HG03565 (cell line): ENCODE results near the gene CLEC3B.

Experiments used
- ATAC-seq: cut with Tn5 transposase; IDR thresholded peaks from one replicate; pipeline ENCODE4 v1.9.1; 2021; ENCODE audit warnings: mild to moderate bottlenecking, moderate library complexity; ENCODE audit not compliant: unreplicated experiment

The CLEC3B gene

GRCh38 chr3:45002720-45003119 is 23.4 kb upstream of the CLEC3B start:
- no peak for ATAC-seq

GRCh38 chr3:45003406-45003805 is 22.7 kb upstream of the CLEC3B start:
- no peak for ATAC-seq

DNA sequence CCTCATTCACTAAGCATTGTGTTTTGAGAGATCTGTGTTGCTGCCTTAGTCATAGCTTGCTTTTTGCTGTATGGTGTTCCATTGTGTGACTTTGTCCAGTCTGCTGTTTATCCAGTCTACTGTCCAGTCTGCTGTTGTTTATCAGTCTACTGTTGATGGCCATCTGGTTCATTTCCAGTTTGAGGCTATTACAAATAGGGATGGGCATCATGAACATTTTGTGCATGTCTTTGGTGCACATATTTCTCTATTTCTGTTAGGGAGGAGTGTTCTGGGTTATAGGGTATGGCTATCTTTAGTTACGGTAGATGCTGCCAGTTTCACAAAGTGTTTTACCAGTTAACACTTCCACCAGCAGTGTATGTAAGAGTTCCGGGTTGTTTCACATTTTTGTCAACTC is 22.2 kb upstream of the CLEC3B start:
- no peak for ATAC-seq

DNA sequence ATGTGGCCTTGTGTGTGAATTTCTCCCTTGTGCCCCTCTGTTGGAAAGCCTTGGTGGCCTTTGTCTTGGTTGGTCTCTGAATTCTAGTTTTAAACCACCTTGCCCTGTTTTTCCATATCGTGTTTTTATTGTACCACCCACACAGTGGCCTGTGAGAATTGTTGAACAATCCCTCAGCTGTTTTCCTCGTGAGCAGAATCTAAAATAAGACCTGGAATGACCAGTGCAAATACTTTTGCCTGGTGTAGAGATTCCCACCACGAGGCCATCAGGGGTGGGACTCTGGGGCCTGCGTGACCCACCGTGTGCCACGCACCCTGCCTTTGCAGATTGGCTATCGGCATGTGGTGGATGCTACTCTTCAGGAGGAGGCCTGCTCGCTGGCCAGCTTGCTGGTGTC is 19.0 kb upstream of the CLEC3B start:
- ATAC-seq: no peak

GRCh38 chr3:45008117-45008516 is 18.0 kb upstream of the CLEC3B start:
- ATAC-seq: no peak

DNA sequence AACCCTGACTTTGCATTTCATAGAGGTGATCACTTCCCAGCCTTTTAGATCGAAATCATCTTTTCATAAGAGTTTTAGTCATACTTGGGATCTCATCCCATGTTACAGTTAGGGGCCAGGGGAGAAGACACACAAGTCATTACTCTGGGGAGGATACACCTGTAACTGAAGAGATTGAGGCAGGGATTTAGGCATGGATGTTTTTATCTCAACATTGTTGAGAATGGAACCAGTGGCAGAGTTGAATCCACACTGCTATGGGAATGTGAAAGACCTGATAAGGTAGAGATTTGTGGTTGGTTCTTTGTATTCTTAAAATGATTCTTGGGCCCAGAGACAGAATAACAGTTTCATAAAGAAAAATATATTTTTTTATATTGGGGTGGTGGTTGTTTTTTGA is 16.2 kb upstream of the CLEC3B start:
- ATAC-seq: no peak

DNA sequence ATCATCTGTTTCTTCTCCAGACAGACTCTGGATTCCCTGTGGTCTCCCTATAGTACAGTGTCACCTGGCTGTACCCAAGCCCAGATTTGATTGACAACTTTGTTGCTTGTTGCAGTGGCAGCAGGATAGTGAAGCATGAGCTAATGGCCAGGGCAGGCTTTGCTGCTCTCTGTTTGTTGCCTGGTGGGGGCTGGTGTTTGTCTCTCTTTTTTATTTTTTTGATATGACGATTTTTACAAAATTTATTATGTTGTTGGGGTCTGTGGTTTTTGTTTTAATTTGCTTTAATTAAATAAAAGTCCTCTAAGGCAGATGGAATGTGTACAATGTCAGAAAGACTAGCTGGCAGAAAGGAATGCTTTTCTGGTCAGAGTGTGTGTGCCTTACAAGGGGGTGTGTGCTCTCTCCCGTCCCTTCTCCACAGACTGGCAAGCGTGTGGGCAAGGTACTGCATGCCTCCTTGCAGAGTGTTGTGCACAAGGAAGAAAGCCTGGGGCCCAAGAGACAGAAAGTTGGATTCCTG is 15.2 kb upstream of the CLEC3B start:
- ATAC-seq: no peak

DNA sequence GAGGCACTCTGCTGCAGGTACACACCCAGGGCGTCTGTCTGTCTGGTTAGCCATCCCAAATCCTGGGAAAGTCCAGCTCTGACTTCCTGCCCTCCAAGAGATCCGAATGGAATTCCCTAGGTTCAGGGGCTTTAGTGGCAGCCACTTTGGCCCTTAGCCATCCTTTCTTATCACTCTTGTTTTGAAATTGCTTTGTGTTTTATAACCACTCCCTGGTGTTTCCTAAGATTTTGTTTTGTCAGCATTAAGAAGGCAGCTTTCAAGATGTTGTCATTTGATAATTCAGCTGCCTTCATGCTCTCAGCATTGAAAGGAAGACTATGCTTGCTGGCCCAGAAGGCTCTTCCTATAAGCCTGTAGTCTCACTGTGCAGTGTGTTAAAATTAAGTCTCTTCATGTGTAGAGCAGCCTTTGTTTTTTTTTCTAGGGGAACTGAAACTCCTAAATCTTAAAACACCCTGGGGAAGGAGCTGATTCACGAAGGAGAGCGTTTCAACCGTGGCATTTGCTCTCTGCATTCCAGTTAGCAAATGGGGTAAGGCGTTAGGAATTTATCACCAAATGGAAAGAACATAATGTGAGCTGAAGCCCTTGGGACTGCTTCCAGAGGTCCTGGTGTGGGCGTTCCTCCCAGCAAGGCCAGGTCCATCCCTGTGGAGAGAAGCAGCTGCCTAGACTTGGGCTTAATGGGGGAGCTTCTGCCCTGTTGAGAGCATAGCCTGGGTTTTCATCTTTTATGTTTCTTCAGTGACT is 14.2 kb upstream of the CLEC3B start:
- ATAC-seq: no peak

DNA sequence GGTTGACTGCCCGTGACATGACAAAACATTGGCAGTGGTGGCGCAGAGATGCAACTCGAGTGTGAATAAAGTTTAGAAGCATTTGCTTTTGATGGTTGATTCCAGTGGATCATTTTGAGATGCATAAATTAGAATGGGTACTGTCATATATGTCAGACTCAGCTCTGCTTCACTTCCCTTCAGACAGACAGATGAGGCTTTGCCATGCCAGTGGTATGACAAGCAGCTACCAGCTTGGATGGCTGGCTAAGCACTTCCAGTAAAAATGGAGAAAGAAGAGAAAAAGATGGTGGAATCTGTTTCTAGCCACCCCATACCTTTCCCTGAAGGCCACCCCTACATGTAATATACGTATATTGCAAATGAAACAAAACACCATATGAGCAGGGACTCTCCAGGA is 13.5 kb upstream of the CLEC3B start:
- ATAC-seq: no peak

DNA sequence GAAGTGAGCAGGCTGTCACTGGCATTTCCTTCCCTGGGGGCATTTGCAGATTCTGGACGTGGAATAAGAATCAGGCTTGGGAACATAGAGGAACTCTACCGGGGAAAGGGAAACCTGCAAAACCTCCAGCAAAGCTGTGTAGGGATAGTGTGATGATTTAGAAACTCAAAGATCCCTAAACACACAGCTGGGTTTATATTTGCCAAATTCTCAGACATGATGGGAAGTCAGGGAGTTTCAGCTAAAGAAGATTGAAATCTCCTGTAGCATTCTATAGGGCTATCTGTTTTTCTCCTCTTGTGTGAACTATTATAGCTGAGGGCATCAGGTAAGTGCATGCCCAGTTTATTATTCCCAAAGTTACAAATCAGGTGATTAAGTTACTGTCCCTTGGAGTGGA is 9.2 kb upstream of the CLEC3B start:
- ATAC-seq: no peak

DNA sequence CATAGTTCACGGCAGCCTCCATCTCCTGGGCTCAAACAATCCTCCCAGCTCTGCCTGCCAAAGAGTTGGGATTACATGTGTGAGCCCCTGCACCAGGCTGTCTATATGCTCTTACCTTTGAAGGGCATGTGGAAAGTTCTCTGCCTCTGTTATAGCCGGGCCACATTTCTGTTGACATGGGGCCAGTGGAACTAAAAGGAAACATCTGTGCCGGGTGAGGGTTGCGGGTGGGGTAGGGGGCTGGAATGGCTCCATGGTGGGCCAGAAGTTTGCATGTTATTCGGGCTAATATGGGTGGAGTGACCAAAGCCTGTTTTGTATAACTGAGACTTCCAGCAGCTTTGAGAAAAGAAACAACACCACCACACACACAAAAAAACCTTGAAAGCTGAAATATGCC is 8.3 kb upstream of the CLEC3B start:
- no peak for ATAC-seq

DNA sequence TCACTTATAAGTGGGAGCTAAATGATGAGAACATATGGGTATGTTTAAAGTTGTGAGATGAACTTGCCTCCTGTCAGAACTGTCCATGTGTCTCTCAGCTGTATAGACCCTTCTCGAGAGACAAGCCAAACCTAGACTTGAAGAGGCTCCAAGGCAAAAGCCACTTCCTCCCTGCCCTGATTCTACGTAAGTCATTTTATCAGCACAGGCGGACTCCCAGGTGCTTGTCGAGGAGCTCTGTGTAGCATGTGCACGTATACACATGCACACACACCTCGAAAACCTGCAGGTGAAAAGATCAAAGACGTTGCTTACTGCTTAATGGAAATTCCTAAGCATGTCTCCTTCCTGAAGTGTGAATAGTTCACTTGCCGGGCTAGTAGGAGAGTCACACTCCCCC is 5.6 kb upstream of the CLEC3B start:
- no peak for ATAC-seq

DNA sequence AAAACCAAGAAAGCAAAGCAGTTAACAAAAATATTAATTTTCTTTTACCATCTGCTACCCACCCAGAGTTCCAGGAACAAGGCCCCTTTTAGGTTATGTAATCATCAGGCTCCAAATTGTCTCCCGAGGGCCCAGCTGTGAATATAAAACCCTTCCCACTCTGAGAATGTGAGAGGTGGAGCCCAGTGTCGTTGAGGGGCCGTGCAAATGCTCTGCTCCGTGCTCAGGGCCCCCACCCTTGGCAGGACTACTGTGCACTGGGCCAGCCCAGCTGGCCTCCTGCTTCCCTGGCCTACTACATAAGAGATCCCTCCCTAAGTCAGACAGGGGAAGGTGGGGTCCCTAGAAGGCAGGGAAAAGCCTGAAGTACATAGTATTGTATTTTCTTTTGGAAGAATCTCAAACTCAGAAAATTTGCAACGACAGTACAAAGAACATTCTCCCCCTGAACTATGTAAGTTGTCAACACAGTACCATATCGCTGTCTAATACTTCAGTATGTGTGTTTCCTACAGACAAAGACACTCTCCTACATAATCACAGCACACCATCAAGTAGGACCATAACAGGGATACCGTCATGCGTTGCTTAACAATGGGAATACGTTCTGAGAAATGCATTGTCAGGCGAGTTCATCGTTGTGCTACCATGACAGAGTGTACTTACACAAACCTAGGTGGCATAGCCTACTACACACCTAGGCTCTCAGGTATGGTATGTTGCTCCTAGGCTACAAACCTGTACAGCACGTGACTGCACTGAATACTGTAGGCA is 4.4 kb upstream of the CLEC3B start:
- ATAC-seq: no peak

DNA sequence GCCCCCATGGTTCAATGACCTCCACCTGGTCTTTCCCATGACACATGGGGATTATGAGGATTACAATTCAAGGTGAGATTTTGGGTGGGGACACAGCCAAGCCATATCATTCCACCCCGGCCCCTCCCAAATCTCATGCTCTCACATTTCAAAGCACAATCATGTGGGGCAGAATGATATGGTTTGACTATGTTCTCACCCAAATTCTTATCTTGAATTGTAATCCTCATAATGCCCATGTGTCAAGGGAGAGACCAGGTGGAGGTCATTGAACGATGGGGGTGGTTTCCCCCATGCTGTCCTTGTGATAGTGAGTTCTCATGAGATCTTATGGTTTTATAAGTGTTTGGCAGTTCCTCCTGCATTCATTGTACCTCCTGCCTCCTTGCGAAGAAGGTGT is 2.4 kb upstream of the CLEC3B start:
- ATAC-seq: no peak

- no peak for ATAC-seq
Observed at GRCh38 chr3:45024542-45025255, 1.4 kb upstream of the CLEC3B start.

- no peak for ATAC-seq
Observed at GRCh38 chr3:45026957-45027356, 854 bp downstream of the CLEC3B start.

DNA sequence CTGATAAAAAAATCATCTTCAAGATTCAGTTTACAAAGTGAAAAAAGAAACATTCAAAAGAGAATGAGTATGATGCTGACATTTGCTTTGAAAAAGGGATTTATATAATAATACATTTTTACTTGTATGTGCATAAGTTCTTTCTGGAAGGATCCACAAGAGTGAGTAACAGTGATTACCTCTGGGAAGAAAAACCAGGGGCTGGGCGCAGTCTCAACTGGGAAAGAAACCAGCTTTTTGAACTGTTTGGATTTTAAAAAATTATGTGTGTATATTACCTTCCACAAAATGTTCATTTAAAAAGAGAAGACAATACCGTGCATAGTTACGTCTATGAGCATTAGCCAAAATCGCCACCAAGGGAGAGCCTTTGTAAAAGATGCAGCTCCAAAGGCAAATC is 1.3 kb downstream of the CLEC3B start:
- no peak for ATAC-seq

DNA sequence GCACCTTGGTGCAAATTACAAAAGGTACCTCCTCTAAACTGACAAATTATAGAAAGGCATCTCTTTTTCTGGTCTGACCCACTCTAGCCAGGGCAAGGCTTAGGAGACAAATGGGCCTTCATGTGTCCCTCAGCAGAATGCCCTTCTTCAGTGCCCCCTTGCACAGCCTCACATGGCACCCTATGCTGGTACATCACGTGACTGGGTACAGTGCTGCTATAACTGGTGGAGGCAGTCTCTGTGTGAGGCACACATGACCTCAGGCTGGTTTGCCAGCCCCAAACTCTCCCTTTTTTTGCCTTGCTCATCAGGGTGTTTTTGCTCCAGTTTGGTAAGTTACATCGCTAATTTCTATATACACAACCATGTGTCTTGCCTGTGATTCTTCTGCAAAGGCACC is 3.1 kb downstream of the CLEC3B start:
- no peak for ATAC-seq

GRCh38 chr3:45029661-45030060 is 3.6 kb downstream of the CLEC3B start:
- ATAC-seq: no peak

DNA sequence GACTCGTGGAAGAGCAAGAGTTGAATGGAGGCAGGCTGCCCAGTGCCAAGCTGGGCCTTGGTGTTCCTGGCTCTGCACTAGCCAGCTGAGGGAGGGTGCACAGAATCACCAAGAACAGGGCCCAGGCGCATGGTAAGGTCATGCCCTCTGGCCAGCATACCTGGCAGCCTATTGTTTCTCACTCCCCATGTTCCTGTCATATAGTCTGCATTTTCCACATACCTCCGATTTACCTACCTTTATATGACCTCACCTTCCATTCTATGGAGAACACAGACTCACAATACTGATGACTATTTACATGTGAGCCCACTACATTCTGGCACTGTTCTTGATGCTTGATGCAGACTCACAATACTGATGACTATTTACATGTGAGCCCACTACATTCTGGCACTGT is 5.4 kb downstream of the CLEC3B start:
- ATAC-seq: no peak

DNA sequence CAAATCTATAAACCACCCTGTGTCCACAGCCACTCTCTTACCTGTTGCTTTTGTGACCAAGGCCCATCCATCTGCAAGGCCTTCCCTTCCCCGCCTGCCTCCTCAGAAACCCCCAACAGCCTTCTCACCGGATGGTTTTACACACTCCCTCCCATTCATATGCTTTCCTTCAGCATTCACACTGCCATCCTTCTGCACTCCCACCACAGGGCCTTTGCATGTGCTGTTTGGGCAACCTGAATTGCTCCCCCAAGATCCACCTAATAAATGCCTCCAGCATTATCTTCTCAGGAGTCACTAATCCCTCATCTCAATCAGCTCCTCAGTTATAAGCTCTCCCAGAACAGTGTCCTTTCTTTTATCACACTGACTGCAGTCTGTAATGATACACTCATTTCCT is 6.0 kb downstream of the CLEC3B start:
- no peak for ATAC-seq

DNA sequence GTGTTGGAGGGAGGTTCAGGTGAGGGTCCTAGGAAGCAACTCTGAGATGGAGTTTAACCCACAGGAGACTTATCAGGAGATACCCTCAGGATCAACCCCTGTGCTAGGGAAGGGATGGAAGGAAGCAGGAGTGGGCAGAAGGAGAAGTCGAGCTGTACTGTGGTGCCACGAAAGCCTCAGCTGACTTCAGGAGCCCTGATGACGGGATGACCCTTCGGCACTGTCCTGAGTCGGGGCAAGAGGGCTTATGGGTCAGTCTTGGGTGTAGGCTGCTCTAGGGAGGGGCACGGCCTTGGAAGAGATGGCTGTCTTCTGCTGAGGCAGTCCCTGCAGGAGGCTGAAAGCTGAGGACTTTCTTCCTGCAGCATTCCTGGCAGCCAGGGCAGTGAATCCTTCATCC is 7.7 kb downstream of the CLEC3B start:
- ATAC-seq: no peak
